Astrocyte (in vitro differentiated cells and primary cell): ENCODE measurements around the gene ADAM33.

ENCODE experiments used
- CTCF ChIP-seq: IDR thresholded peaks from 2 replicates; pipeline ENCODE4 v1.5.1; 2011; ENCODE audit warnings: low read depth, mild to moderate bottlenecking, inconsistent platforms, low read length, moderate library complexity; ENCODE audit not compliant: insufficient read depth
- EZH2 ChIP-seq: IDR thresholded peaks from 2 replicates; pipeline ENCODE4 v1.6.1; 2012; ENCODE audit warnings: mild to moderate bottlenecking, low read length, inconsistent platforms; ENCODE audit not compliant: insufficient read depth

DNA sequence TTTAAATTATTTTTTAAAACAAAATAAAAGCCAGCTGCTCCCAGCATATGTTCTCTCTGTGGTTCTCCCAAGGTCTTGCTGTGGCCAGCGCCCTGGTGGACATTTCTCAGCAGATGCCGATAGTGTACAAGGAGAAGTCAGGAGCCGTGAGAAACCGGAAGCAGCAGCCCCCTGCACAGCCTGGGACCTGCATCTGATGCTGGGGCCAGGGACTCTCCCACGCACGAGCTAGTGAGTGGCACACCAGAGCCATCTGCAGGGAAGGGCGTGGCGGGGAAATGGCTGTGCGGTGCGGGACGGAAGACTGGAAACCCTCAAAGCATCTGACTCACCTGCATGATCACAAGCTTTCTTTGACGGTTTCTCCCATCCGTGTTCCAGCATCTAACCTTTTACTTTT lies 35.2 kb downstream of the ADAM33 start:
- TF ChIP-seq CTCF: no peak
- no peak for TF ChIP-seq EZH2
